ENCODE data around the gene APOL3. TPM values are rescaled to one million over a fixed set of nuclear protein-coding genes. Genes with fewer than 3 reads are reported as not detected.

APOL3 gene
- total RNA-seq, 1 experiment from 2014 or later, result 3.2 TPM

DNA sequence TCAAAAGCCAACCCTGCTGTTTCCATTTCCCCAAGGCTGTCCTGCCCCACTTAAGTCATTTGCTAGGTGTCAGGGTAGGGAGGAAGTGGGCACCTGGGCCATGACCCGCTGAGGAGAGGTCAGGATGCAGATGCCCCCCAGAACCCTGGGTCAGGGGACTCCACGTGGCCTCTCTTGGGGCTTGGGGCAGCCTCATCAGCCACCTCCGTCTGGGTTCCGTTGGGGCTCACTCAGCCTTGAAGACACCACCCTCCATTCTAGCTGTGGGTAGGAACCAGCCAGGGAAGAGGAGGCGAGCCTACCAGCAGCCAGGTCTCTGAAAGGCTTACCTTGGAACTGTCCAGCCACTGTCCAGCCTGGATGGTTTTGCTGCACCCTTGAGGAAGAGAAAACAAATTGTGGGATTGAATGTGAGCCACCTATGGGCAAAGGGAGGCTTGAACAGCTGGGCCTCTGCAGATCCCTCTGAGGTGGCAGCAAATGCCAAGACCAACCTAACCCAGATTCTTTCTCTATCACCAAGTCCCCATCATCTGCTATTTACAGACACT lies 38.5 kb upstream of the APOL3 start:
- Histone ChIP-seq H3K4me3 (ENCODE audit: low read depth in 2 of 2, low read length in 2 of 2) (no peak overlapping the region), H3K27ac (ENCODE audit: low read length) (no peak overlapping the region), H3K27me3 (ENCODE audit: control insufficient read depth, insufficient read depth, low read length) (no peaks in the 10 kb centered on the region), H3K4me1 (ENCODE audit: control insufficient read depth, insufficient read depth, low read length) (no peaks in the 10 kb centered on the region), H3K9me3 (ENCODE audit: control insufficient read depth, insufficient read depth, low read depth, low read length) (no peaks in the 10 kb centered on the region), H3K36me3 (ENCODE audit: control insufficient read depth, insufficient read depth, low read length) (no peaks in the 10 kb centered on the region)
- BruUV-seq (replicated peaks), result no TSS peak
- ChIA-PET POLR2A (no interaction called here), CTCF (no interaction called here)
- ATAC-seq (0 out of 2 replicates have a peak, but pooled peaks have one; percentile 28), DNase-seq (ENCODE audit: low read depth, low spot score) (no peak)
- in situ Hi-C loops (cut with HindIII; ENCODE audit: low pct_unique_long_range_greater_than_20kb, low sequenced_read_pairs) (no loop called here), intact Hi-C loops (cut with micrococcal nuclease; ENCODE audit: unreplicated experiment) (no loop called here)
- TF ChIP-seq, protein P1, sequence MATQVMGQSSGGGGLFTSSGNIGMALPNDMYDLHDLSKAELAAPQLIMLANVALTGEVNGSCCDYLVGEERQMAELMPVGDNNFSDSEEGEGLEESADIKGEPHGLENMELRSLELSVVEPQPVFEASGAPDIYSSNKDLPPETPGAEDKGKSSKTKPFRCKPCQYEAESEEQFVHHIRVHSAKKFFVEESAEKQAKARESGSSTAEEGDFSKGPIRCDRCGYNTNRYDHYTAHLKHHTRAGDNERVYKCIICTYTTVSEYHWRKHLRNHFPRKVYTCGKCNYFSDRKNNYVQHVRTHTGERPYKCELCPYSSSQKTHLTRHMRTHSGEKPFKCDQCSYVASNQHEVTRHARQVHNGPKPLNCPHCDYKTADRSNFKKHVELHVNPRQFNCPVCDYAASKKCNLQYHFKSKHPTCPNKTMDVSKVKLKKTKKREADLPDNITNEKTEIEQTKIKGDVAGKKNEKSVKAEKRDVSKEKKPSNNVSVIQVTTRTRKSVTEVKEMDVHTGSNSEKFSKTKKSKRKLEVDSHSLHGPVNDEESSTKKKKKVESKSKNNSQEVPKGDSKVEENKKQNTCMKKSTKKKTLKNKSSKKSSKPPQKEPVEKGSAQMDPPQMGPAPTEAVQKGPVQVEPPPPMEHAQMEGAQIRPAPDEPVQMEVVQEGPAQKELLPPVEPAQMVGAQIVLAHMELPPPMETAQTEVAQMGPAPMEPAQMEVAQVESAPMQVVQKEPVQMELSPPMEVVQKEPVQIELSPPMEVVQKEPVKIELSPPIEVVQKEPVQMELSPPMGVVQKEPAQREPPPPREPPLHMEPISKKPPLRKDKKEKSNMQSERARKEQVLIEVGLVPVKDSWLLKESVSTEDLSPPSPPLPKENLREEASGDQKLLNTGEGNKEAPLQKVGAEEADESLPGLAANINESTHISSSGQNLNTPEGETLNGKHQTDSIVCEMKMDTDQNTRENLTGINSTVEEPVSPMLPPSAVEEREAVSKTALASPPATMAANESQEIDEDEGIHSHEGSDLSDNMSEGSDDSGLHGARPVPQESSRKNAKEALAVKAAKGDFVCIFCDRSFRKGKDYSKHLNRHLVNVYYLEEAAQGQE (IDR thresholded peaks at IDR 0.05; ENCODE audit: insufficient read depth in 1 of 2, low read depth in 2 of 2, low read length in 1 of 2), result 0 out of 4 replicates have a peak, but pooled peaks have one; percentile 20 to 30
- TF ChIP-seq, protein P2, sequence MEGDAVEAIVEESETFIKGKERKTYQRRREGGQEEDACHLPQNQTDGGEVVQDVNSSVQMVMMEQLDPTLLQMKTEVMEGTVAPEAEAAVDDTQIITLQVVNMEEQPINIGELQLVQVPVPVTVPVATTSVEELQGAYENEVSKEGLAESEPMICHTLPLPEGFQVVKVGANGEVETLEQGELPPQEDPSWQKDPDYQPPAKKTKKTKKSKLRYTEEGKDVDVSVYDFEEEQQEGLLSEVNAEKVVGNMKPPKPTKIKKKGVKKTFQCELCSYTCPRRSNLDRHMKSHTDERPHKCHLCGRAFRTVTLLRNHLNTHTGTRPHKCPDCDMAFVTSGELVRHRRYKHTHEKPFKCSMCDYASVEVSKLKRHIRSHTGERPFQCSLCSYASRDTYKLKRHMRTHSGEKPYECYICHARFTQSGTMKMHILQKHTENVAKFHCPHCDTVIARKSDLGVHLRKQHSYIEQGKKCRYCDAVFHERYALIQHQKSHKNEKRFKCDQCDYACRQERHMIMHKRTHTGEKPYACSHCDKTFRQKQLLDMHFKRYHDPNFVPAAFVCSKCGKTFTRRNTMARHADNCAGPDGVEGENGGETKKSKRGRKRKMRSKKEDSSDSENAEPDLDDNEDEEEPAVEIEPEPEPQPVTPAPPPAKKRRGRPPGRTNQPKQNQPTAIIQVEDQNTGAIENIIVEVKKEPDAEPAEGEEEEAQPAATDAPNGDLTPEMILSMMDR (IDR thresholded peaks at IDR 0.05), result 0 out of 2 replicates have a peak, but pooled peaks have one; percentile 14
- TF ChIP-seq POLR2AphosphoS5 (IDR thresholded peaks at IDR 0.05; ENCODE audit: low read depth, low read length), result no peak
- TF ChIP-seq TCF7L2 (IDR thresholded peaks at IDR 0.05; ENCODE audit: low read depth, low read length), result no peak

DNA sequence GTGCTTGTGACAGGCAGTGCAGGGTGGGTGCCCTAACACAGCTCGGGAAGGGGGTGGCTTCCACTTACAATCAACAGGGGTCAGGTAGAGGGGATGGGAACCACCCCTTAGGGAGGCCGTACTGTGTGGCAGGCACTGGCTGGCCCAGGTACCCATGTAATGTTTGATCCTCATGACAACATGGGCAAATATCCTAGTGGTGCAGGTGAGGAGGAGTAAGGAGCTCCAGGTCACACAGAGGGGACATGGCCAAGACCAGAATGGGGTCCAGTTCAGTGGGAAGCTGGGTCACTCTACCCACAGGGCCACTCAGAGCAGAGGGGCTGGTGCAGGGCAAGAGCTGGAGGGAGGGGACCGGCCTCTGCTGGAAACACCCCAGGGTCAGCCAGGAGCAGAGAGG lies 38.0 kb upstream of the APOL3 start:
- no peak overlapping the region for H3K4me3 ChIP-seq (ENCODE audit: low read depth in 2 of 2, low read length in 2 of 2)
- in situ Hi-C loops (cut with HindIII; ENCODE audit: low pct_unique_long_range_greater_than_20kb, low sequenced_read_pairs), result no loop called here
- H3K4me1 ChIP-seq (ENCODE audit: control insufficient read depth, insufficient read depth, low read length), result no peaks in the 10 kb centered on the region
- no peak for DNase-seq (ENCODE audit: low read depth, low spot score)
- H3K9me3 ChIP-seq (ENCODE audit: control insufficient read depth, insufficient read depth, low read depth, low read length), result no peaks in the 10 kb centered on the region
- H3K27me3 ChIP-seq (ENCODE audit: control insufficient read depth, insufficient read depth, low read length), result no peaks in the 10 kb centered on the region
- no peak for ATAC-seq
- BruUV-seq (replicated peaks), result no TSS peak
- no peaks in the 10 kb centered on the region for H3K36me3 ChIP-seq (ENCODE audit: control insufficient read depth, insufficient read depth, low read length)
- intact Hi-C loops (cut with micrococcal nuclease; ENCODE audit: unreplicated experiment), result no loop called here
- no peak overlapping the region for H3K27ac ChIP-seq (ENCODE audit: low read length)
- ChIA-PET CTCF (interaction anchor here (0.7 kb wide), 1 partner anchor 41 kb away, joined by 3 read pairs; the partner anchor contains the start of gene APOL2), POLR2A (no interaction called here)
- no peak for TF ChIP-seq SIN3A (IDR thresholded peaks at IDR 0.05; ENCODE audit: borderline replicate concordance, insufficient read depth, low read depth, low read length)
- no peak for TF ChIP-seq TCF7L2 (IDR thresholded peaks at IDR 0.05; ENCODE audit: low read depth, low read length)
- TF ChIP-seq, protein P2 (IDR thresholded peaks at IDR 0.05), result no peak
- TF ChIP-seq, protein P1 (IDR thresholded peaks at IDR 0.05; ENCODE audit: insufficient read depth in 1 of 2, low read depth in 2 of 2, low read length in 1 of 2), result no peak
- no peak for TF ChIP-seq POLR2AphosphoS5 (IDR thresholded peaks at IDR 0.05; ENCODE audit: low read depth, low read length)
